Measurements from ENCODE around the gene ERBB4.
"Not testable (repeated sequence)": the region's sequence is repeated elsewhere in the genome, so short reads cannot be mapped to it uniquely, and the experiment has no call there.

Gene ERBB4

DNA sequence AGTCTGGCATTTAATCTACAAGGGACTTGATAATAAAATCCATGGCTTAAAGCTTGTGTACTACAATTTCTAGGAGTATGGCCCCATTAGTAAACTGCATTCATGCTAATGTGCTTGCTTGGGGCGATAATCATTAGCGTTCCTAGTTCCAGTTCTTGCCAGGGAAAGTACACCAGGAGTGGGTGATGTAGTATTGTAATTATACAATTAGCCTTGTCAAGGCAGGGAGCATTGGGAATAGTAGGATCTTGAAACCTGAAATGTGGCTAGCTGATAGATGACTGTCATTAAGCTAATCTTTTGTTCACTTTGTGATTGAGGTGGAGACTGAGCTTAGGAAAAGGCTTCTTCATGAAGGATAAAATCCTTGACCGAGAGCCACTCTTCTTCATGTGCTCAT is 993.0 kb downstream of the ERBB4 start:
- no peak for DNase-seq (ENCODE audit: low read depth)
- TF ChIP-seq CTCF (conservative IDR thresholded peaks at IDR 0.05; ENCODE audit: low read depth, low read length): no peak

GRCh38 chr2:211534632-211535031 is 1004.0 kb downstream of the ERBB4 start:
- no peak for DNase-seq (ENCODE audit: low read depth)
- no peak overlapping the region for H3K4me3 ChIP-seq (ENCODE audit: low read depth, low read length)
- TF ChIP-seq CTCF (conservative IDR thresholded peaks at IDR 0.05; ENCODE audit: low read depth, low read length): no peak

More for the DNA sequence above, 993.0 kb downstream of the ERBB4 start:
- H3K4me3 ChIP-seq (ENCODE audit: low read depth, low read length): no peak overlapping the region

GRCh38 chr2:211524248-211524647 is 1014.4 kb downstream of the ERBB4 start:
- not testable (repeated sequence) for DNase-seq (ENCODE audit: low read depth); H3K4me3 ChIP-seq (ENCODE audit: low read depth, low read length)

GRCh38 chr2:211516537-211516936 is 1022.1 kb downstream of the ERBB4 start:
- no peak for DNase-seq (ENCODE audit: low read depth)
- no peak overlapping the region for H3K4me3 ChIP-seq (ENCODE audit: low read depth, low read length)
- TF ChIP-seq CTCF (conservative IDR thresholded peaks at IDR 0.05; ENCODE audit: low read depth, low read length): no peak

DNA sequence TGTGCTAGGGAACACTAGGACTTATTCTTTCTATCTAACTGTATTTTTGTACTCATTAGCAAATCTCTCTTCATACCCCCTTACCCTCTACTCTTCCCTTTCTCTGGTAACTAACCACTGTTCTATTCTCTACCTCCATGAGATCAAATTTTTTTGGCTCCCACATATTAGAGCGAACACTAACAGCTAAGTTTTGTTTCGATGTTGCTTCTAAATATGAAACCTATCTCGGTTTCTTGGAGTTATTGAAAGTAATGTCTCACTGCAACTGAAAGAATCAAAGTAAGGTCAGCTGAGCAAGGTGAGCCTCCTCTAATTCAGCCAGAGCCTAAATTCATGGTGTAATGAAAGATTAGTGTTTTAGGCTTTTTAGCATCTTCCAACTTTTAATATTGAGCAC is 1024.6 kb downstream of the ERBB4 start:
- no peak for TF ChIP-seq CTCF (conservative IDR thresholded peaks at IDR 0.05; ENCODE audit: low read depth, low read length)
- DNase-seq (ENCODE audit: low read depth): no peak
- no peak overlapping the region for H3K4me3 ChIP-seq (ENCODE audit: low read depth, low read length)

DNA sequence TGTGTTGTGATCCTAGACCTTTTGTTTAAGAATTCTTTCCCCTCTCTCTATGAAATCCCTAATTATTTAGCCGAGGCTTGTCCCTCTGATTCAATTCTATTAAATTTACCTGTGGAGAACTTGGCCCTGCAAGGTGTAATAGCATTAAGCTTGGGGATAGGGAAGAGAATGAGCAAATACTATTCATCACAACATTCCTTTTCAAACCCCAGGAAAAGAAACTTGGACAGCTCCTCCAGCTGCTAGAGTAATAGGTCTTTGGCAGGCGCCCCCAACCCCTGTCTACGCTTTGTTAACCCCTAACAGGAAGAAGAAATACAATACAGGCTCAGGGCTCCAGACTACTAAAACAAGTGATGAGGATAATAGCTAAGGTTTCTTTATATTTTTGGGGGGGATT is 1025.2 kb downstream of the ERBB4 start:
- no peak for TF ChIP-seq CTCF (conservative IDR thresholded peaks at IDR 0.05; ENCODE audit: low read depth, low read length)
- DNase-seq (ENCODE audit: low read depth): no peak
- H3K4me3 ChIP-seq (ENCODE audit: low read depth, low read length): no peak overlapping the region

DNA sequence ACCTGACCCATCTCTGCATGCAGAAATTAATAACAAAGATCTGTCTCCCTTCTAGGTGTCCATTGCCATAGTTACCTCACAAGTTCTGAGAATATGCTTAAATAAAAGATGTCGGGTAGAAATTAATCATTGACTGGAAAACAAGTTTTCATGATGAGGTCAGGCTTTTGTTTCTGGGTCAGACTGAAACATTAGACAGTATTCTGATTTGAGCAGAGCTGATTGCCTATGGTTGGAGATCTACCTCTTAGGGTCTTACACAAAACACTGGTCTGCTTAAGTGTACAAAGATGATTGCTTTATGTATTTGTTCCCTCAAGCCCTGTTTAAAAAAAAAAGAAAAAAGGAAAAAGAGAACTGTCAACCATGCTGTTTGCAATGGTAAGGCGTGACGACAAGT is 1025.8 kb downstream of the ERBB4 start:
- no peak overlapping the region for H3K4me3 ChIP-seq (ENCODE audit: low read depth, low read length)
- TF ChIP-seq CTCF (conservative IDR thresholded peaks at IDR 0.05; ENCODE audit: low read depth, low read length): no peak
- DNase-seq (ENCODE audit: low read depth): no peak

DNA sequence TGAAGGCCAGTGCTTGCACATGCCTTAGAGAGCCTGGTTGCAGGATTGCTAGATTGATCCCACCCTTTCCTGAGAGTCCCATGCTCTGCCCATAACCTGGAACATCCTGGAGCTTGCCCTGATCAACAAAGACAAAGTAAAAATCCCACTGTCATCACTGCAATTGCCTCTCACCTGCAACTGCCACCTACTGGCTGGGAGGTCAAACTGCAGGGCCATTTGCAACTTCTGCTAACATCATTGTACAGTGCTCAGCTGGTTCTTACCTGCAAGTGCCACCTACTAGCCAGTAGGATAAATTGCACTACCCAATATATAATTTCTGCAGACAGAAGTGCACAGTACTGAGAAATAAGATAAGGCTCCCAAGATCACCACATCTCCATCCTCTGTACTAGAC is 1034.7 kb downstream of the ERBB4 start:
- no peak for DNase-seq (ENCODE audit: low read depth)
- no peak for TF ChIP-seq CTCF (conservative IDR thresholded peaks at IDR 0.05; ENCODE audit: low read depth, low read length)
- no peak overlapping the region for H3K4me3 ChIP-seq (ENCODE audit: low read depth, low read length)

All from choroid plexus epithelial cell (primary cell).